SK-N-SH treated with all-trans-retinoic acid at 6 μM for 48 hours (cell line): ENCODE data around the gene MUC5AC.

Experiments
- ATAC-seq: fragments of 200-7000 bp; cut with Tn5 transposase; 3 replicates; pipeline ENCODE4 v1.9.1; 2020; ENCODE audit warnings: mild to moderate bottlenecking, moderate library complexity
- ARNTL ChIP-seq: fragments of 450-650 bp; formaldehyde crosslinking; IDR thresholded peaks from 2 replicates; pipeline ENCODE4 v1.5.0; 2020; ENCODE audit warnings: low read depth, mild to moderate bottlenecking, moderate library complexity, borderline replicate concordance
- BACH2 ChIP-seq: fragments of 250-450 bp; sonication (Bioruptor Pico); IDR thresholded peaks from 2 replicates; pipeline ENCODE4 v1.9.0; 2021; ENCODE audit warnings: mild to moderate bottlenecking, borderline replicate concordance
- CSDC2 ChIP-seq: fragments of 250-450 bp; sonication (Bioruptor Pico); IDR thresholded peaks from 2 replicates; pipeline ENCODE4 v1.5.0; 2020; ENCODE audit warnings: mild to moderate bottlenecking, moderate library complexity
- ESRRG ChIP-seq: fragments of 250-450 bp; sonication (Bioruptor Pico); IDR thresholded peaks from 2 replicates; pipeline ENCODE4 v1.6.1; 2021; ENCODE audit warnings: mild to moderate bottlenecking
- GLIS3 ChIP-seq: fragments of 250-450 bp; sonication (Bioruptor Pico); IDR thresholded peaks from 2 replicates; pipeline ENCODE4 v1.5.0; 2020; ENCODE audit warnings: mild to moderate bottlenecking, moderate library complexity
- ISL1 ChIP-seq: fragments of 250-450 bp; sonication (Bioruptor Pico); IDR thresholded peaks from 2 replicates; pipeline ENCODE4 v2.1.2; 2022; ENCODE audit warnings: mild to moderate bottlenecking, moderate library complexity
- OSR1 ChIP-seq: fragments of 250-450 bp; sonication (Bioruptor Pico); IDR thresholded peaks from 2 replicates; pipeline ENCODE4 v1.8.0; 2022; ENCODE audit warnings: moderate library complexity, mild to moderate bottlenecking, inconsistent platforms
- PPARA ChIP-seq: fragments of 250-450 bp; sonication (Bioruptor Pico); IDR thresholded peaks from 2 replicates; pipeline ENCODE4 v1.5.0; 2020; ENCODE audit warnings: mild to moderate bottlenecking, borderline replicate concordance
- RARB ChIP-seq: fragments of 250-450 bp; sonication (Bioruptor Pico); IDR thresholded peaks from 2 replicates; pipeline ENCODE4 v1.8.0; 2021; ENCODE audit warnings: mild to moderate bottlenecking, moderate library complexity
- SNAI2 ChIP-seq: fragments of 250-450 bp; sonication (Bioruptor Pico); IDR thresholded peaks from 2 replicates; pipeline ENCODE4 v1.5.0; 2020; ENCODE audit warnings: mild to moderate bottlenecking, moderate library complexity
- TCF4 ChIP-seq: fragments of 250-450 bp; sonication (Bioruptor Pico); IDR thresholded peaks from 2 replicates; pipeline ENCODE4 v1.8.0; 2021; ENCODE audit warnings: mild to moderate bottlenecking, moderate library complexity, borderline replicate concordance
- TOX ChIP-seq: fragments of 250-450 bp; sonication (Bioruptor Pico); IDR thresholded peaks from 2 replicates; pipeline ENCODE4 v1.8.0; 2021; ENCODE audit warnings: mild to moderate bottlenecking, moderate library complexity, borderline replicate concordance
- ZC3H10 ChIP-seq: fragments of 250-450 bp; sonication (Bioruptor Pico); IDR thresholded peaks from 2 replicates; pipeline ENCODE4 v1.5.1; 2021; ENCODE audit warnings: mild to moderate bottlenecking, moderate library complexity
- ZFP3 ChIP-seq: fragments of 250-450 bp; sonication (Bioruptor Pico); IDR thresholded peaks from 2 replicates; pipeline ENCODE4 v1.5.0; 2020; ENCODE audit warnings: mild to moderate bottlenecking, moderate library complexity
- ZFP30 ChIP-seq: fragments of 450-650 bp; formaldehyde crosslinking; IDR thresholded peaks from 2 replicates; pipeline ENCODE4 v1.5.0; 2022; ENCODE audit warnings: mild to moderate bottlenecking, moderate library complexity
- ZNF70 ChIP-seq: fragments of 450-650 bp; formaldehyde crosslinking; IDR thresholded peaks from 2 replicates; pipeline ENCODE4 v1.5.0; 2020; ENCODE audit warnings: mild to moderate bottlenecking, moderate library complexity
- ZNF8 ChIP-seq: fragments of 450-650 bp; formaldehyde crosslinking; IDR thresholded peaks from 2 replicates; pipeline ENCODE4 v1.5.0; 2020; ENCODE audit warnings: mild to moderate bottlenecking, moderate library complexity
- TF ChIP-seq, protein P1 (sequence below): fragments of 250-450 bp; sonication (Bioruptor Pico); IDR thresholded peaks from 2 replicates; pipeline ENCODE4 v1.8.0; 2021; ENCODE audit warnings: low read depth, mild to moderate bottlenecking, moderate library complexity, borderline replicate concordance
- TF ChIP-seq, protein P2 (sequence below): fragments of 250-450 bp; sonication (Bioruptor Pico); IDR thresholded peaks from 2 replicates; pipeline ENCODE4 v1.5.1; 2021; ENCODE audit warnings: mild to moderate bottlenecking, moderate library complexity
- TF ChIP-seq, protein P3 (sequence below): fragments of 250-450 bp; sonication (Bioruptor Pico); IDR thresholded peaks from 2 replicates; pipeline ENCODE4 v1.5.1; 2020; ENCODE audit warnings: low read depth, mild to moderate bottlenecking, moderate library complexity
- TF ChIP-seq, protein P4 (sequence below): fragments of 250-450 bp; sonication (Bioruptor Pico); IDR thresholded peaks from 2 replicates; pipeline ENCODE4 v1.8.0; 2020; ENCODE audit warnings: mild to moderate bottlenecking, moderate library complexity, borderline replicate concordance

Gene MUC5AC

DNA sequence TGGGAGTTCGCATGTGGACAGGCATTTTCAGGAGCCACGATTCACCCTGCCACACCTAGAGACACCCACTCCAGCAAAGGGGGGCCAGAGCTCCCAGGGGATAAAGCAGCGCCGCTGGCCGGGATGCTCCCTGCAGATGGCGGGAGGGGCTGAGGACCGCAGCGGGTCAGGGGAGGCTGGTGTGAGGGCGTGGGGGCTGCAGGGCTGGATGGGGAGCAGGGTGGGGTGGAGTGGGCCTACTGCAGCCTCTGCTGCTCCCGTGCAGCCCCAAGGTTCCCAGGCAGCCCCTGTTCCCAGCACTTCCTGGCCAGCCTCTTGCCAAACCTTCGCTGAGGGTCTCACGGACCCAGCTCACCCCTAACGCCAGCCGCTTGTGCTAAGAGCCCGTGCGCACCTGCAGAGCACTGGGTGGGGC is 78.2 kb downstream of the MUC5AC start:
- TF ChIP-seq ARNTL (CRISPR knock-in tag) (no peak), ZNF70 (CRISPR knock-in tag) (no peak), RARB (CRISPR knock-in tag) (no peak), ZFP30 (CRISPR knock-in tag) (no peak), ZC3H10 (CRISPR knock-in tag) (no peak), OSR1 (CRISPR knock-in tag) (no peak), PPARA (CRISPR knock-in tag) (no peak), SNAI2 (no peak), BACH2 (no peak)
- TF ChIP-seq, protein P1, sequence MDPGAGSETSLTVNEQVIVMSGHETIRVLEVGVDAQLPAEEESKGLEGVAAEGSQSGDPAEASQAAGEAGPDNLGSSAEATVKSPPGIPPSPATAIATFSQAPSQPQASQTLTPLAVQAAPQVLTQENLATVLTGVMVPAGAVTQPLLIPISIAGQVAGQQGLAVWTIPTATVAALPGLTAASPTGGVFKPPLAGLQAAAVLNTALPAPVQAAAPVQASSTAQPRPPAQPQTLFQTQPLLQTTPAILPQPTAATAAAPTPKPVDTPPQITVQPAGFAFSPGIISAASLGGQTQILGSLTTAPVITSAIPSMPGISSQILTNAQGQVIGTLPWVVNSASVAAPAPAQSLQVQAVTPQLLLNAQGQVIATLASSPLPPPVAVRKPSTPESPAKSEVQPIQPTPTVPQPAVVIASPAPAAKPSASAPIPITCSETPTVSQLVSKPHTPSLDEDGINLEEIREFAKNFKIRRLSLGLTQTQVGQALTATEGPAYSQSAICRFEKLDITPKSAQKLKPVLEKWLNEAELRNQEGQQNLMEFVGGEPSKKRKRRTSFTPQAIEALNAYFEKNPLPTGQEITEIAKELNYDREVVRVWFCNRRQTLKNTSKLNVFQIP (CRISPR knock-in tag), result no peak
- TF ChIP-seq, protein P2, sequence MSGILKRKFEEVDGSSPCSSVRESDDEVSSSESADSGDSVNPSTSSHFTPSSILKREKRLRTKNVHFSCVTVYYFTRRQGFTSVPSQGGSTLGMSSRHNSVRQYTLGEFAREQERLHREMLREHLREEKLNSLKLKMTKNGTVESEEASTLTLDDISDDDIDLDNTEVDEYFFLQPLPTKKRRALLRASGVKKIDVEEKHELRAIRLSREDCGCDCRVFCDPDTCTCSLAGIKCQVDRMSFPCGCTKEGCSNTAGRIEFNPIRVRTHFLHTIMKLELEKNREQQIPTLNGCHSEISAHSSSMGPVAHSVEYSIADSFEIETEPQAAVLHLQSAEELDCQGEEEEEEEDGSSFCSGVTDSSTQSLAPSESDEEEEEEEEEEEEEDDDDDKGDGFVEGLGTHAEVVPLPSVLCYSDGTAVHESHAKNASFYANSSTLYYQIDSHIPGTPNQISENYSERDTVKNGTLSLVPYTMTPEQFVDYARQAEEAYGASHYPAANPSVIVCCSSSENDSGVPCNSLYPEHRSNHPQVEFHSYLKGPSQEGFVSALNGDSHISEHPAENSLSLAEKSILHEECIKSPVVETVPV, result no peak
- TF ChIP-seq, all 23 proteins: peak for 0
- no peak for ATAC-seq

DNA sequence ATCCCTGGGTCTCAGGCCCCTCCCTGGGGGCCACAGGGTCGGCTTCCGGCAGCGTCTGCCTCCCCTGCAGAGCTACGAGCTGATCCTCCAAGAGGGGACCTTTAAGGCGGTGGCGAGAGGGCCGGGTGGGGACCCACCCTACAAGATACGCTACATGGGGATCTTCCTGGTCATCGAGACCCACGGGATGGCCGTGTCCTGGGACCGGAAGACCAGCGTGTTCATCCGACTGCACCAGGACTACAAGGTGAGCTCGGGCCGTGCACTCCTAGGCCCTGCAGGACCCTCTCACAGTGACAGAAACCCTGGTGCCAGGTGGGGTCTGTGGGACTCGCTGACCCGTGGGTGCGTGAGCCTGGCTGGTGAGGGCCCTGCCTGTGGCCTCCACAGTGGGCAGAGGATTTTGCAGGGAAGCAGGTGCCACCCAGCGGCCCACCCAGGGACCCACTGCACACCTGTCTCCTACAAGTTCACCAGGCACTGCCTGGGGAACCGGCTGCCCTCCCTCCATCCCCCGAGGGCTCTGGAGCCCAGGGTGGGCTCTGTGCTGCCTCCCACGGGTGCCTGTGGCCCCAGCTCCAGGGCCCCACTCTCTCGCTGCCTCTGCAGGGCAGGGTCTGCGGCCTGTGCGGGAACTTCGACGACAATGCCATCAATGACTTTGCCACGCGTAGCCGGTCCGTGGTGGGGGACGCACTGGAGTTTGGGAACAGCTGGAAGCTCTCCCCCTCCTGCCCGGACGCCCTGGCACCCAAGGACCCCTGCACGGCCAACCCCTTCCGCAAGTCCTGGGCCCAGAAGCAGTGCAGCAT is 78.8 kb downstream of the MUC5AC start:
- no peak for ATAC-seq

DNA sequence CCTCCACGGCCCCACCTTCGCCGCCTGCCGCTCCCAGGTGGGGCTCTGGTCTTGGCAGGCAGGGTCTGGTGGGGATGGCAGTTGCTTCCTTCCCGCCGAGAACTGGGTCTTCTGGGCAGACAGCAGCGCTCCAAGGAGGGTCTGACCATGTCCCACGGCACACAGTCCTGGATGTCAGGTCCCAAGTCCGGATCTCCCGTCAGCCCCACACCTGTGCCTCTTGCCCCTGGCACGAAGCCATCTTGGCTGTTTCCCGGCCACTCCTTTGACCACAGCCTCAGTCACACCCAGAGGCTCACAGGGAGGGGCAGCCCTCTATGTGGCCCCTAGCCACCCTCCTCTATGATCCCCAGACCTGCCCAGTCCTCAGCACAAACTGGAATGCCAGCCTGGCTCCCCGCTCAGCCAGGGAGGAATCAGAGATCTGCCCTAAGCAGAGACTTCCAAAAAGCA is 79.4 kb downstream of the MUC5AC start:
- ATAC-seq, result no peak
- TF ChIP-seq SNAI2 (no peak), GLIS3 (CRISPR knock-in tag) (no peak), OSR1 (CRISPR knock-in tag) (no peak), CSDC2 (no peak), ISL1 (no peak), TOX (no peak), TCF4 (CRISPR knock-in tag) (no peak)
- TF ChIP-seq, protein P3, sequence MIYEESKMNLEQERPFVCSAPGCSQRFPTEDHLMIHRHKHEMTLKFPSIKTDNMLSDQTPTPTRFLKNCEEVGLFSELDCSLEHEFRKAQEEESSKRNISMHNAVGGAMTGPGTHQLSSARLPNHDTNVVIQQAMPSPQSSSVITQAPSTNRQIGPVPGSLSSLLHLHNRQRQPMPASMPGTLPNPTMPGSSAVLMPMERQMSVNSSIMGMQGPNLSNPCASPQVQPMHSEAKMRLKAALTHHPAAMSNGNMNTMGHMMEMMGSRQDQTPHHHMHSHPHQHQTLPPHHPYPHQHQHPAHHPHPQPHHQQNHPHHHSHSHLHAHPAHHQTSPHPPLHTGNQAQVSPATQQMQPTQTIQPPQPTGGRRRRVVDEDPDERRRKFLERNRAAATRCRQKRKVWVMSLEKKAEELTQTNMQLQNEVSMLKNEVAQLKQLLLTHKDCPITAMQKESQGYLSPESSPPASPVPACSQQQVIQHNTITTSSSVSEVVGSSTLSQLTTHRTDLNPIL (CRISPR knock-in tag), result no peak
- TF ChIP-seq, protein P4, sequence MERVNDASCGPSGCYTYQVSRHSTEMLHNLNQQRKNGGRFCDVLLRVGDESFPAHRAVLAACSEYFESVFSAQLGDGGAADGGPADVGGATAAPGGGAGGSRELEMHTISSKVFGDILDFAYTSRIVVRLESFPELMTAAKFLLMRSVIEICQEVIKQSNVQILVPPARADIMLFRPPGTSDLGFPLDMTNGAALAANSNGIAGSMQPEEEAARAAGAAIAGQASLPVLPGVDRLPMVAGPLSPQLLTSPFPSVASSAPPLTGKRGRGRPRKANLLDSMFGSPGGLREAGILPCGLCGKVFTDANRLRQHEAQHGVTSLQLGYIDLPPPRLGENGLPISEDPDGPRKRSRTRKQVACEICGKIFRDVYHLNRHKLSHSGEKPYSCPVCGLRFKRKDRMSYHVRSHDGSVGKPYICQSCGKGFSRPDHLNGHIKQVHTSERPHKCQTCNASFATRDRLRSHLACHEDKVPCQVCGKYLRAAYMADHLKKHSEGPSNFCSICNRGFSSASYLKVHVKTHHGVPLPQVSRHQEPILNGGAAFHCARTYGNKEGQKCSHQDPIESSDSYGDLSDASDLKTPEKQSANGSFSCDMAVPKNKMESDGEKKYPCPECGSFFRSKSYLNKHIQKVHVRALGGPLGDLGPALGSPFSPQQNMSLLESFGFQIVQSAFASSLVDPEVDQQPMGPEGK, result no peak
- TF ChIP-seq, protein P1 (CRISPR knock-in tag), result no peak

More for the DNA sequence above, 78.8 kb downstream of the MUC5AC start:
- TF ChIP-seq ESRRG (no peak), ISL1 (no peak), CSDC2 (no peak), TOX (no peak), ZFP3 (CRISPR knock-in tag) (no peak), TCF4 (CRISPR knock-in tag) (no peak), GLIS3 (CRISPR knock-in tag) (no peak), ZNF8 (CRISPR knock-in tag) (no peak), ZNF70 (CRISPR knock-in tag) (no peak), ZC3H10 (CRISPR knock-in tag) (no peak), RARB (CRISPR knock-in tag) (no peak), ARNTL (CRISPR knock-in tag) (no peak)
- TF ChIP-seq, protein P2, result no peak
- TF ChIP-seq, protein P4, result no peak
- TF ChIP-seq, protein P3 (CRISPR knock-in tag), result no peak
